Thyroid gland (tissue), 4 donors: ENCODE results near the gene SAMD7.

Source experiments
- CTCF ChIP-seq, 6 experiments: fragments of 200-600 bp in 3 of 6; fragments of 450-650 bp in 3 of 6; sonication (generic) in 3 of 6; IDR thresholded peaks; one replicate each; pipeline ENCODE4 v1.5.1; 2016 to 2019; ENCODE audit warnings: antibody characterized with exemption in 6 of 6, mild to moderate bottlenecking in 2 of 6, inconsistent platforms in 1 of 6, moderate library complexity in 1 of 6
- POLR2A ChIP-seq, 2 donors: fragments of 450-650 bp; IDR thresholded peaks; one replicate each; pipeline ENCODE4 v1.6.1; 2017; ENCODE audit warnings: antibody characterized with exemption in 2 of 2, mild to moderate bottlenecking in 2 of 2, moderate library complexity in 1 of 2

- TF ChIP-seq CTCF (IDR thresholded peaks at IDR 0.05) = no peak
- no peak for TF ChIP-seq POLR2A (IDR thresholded peaks at IDR 0.05)
Measured at GRCh38 chr3:169984292-169984691, 72.9 kb downstream of the SAMD7 start.
